GM06990 (cell line): ENCODE measurements around the gene GAS2.

Source experiments
- DNase-seq: peaks from one replicate; pipeline ENCODE4 v3.0.0-alpha.2; 2011; ENCODE audit not compliant: insufficient read length; ENCODE audit errors: extremely low read depth
- H3K27me3 ChIP-seq: replicated peaks from 2 replicates; pipeline ENCODE4 v1.6.0; 2011; ENCODE audit warnings: low read length; ENCODE audit not compliant: control insufficient read depth, insufficient read depth
- H3K36me3 ChIP-seq: 2 replicates; pipeline ENCODE4 v1.5.1; 2011; ENCODE audit warnings: low read length; ENCODE audit not compliant: control insufficient read depth, insufficient read depth
- H3K4me3 ChIP-seq: replicated peaks from 2 replicates; pipeline ENCODE4 v1.5.1; 2011; ENCODE audit warnings: low read depth, mild to moderate bottlenecking, control low read depth, low read length
- CTCF ChIP-seq: IDR thresholded peaks from 2 replicates; pipeline ENCODE4 v1.5.1; 2011; ENCODE audit warnings: low read length, control low read depth, mild to moderate bottlenecking, inconsistent platforms; ENCODE audit not compliant: insufficient read depth, poor library complexity, severe bottlenecking

Gene GAS2

GRCh38 chr11:22668005-22668796, 1.8 kb downstream of the GAS2 start:
- H3K4me3 ChIP-seq = no peak overlapping the region
- no peak for DNase-seq
- no peaks in the 10 kb centered on the region for H3K27me3 ChIP-seq

GRCh38 chr11:22669368-22669767, 3.0 kb downstream of the GAS2 start:
- Histone ChIP-seq H3K36me3 (no peaks in the 10 kb centered on the region), H3K27me3 (no peaks in the 10 kb centered on the region), H3K4me3 (no peak overlapping the region)
- DNase-seq = no peak
- no peak for TF ChIP-seq CTCF

More at GRCh38 chr11:22668005-22668796, 1.8 kb downstream of the GAS2 start:
- H3K36me3 ChIP-seq = no peaks in the 10 kb centered on the region
- no peak for TF ChIP-seq CTCF

- no peak for DNase-seq
- H3K4me3 ChIP-seq = no peak overlapping the region
These were observed 4.4 kb downstream of the GAS2 start for GRCh38 chr11:22670830-22671229.

GRCh38 chr11:22671751-22672150, 5.3 kb downstream of the GAS2 start:
- no peaks in the 10 kb centered on the region for H3K36me3 ChIP-seq
- DNase-seq = no peak
- H3K27me3 ChIP-seq = no peaks in the 10 kb centered on the region
- no peak for TF ChIP-seq CTCF
- H3K4me3 ChIP-seq = no peak overlapping the region

More at GRCh38 chr11:22670830-22671229, 4.4 kb downstream of the GAS2 start:
- TF ChIP-seq CTCF = peak; percentile 30
- no peaks in the 10 kb centered on the region for H3K36me3 ChIP-seq
- no peaks in the 10 kb centered on the region for H3K27me3 ChIP-seq

- no peak for DNase-seq
- H3K36me3 ChIP-seq = no peaks in the 10 kb centered on the region
- TF ChIP-seq CTCF = no peak
- no peak overlapping the region for H3K4me3 ChIP-seq
- H3K27me3 ChIP-seq = no peaks in the 10 kb centered on the region
These were observed 8.3 kb downstream of the GAS2 start for GRCh38 chr11:22674470-22675439.
